HG03064 (cell line): ENCODE results near the gene RASGEF1C.
"Not testable (repeated sequence)": the region's sequence is repeated elsewhere in the genome, so short reads cannot be mapped to it uniquely, and the experiment has no call there.

Experiments
- ATAC-seq: cut with Tn5 transposase; IDR thresholded peaks from one replicate; pipeline ENCODE4 v1.9.1; 2021; ENCODE audit warnings: low read depth; ENCODE audit not compliant: unreplicated experiment

RASGEF1C gene

GRCh38 chr5:180212363-180213255 is 3.6 kb upstream of the RASGEF1C start:
- ATAC-seq: no peak

- ATAC-seq: no peak
These were observed 2.7 kb upstream of the RASGEF1C start for GRCh38 chr5:180211761-180212035.

- ATAC-seq: no peak
These were observed 2.1 kb upstream of the RASGEF1C start for GRCh38 chr5:180210961-180211760.

- not testable (repeated sequence) for ATAC-seq
These were observed 1.1 kb upstream of the RASGEF1C start for GRCh38 chr5:180210077-180210476.

- no peak for ATAC-seq
These were observed 453 bp downstream of the RASGEF1C start for GRCh38 chr5:180208435-180209081.

- no peak for ATAC-seq
These were observed 975 bp downstream of the RASGEF1C start for GRCh38 chr5:180208038-180208434.

GRCh38 chr5:180207593-180207992 is 1.4 kb downstream of the RASGEF1C start:
- no peak for ATAC-seq

GRCh38 chr5:180206993-180207392 is 2.0 kb downstream of the RASGEF1C start:
- ATAC-seq: no peak

GRCh38 chr5:180205916-180206315 is 3.1 kb downstream of the RASGEF1C start:
- no peak for ATAC-seq

- no peak for ATAC-seq
These were observed 4.7 kb downstream of the RASGEF1C start for GRCh38 chr5:180204276-180204819.

GRCh38 chr5:180202939-180203573 is 6.0 kb downstream of the RASGEF1C start:
- no peak for ATAC-seq

GRCh38 chr5:180201051-180201987 is 7.7 kb downstream of the RASGEF1C start:
- ATAC-seq: no peak

- ATAC-seq: no peak
These were observed 9.6 kb downstream of the RASGEF1C start for GRCh38 chr5:180199390-180199789.

- ATAC-seq: no peak
These were observed 10.8 kb downstream of the RASGEF1C start for GRCh38 chr5:180198208-180198607.

GRCh38 chr5:180197016-180197702 is 11.9 kb downstream of the RASGEF1C start:
- ATAC-seq: no peak

- no peak for ATAC-seq
These were observed 14.3 kb downstream of the RASGEF1C start for GRCh38 chr5:180194410-180195345.

- no peak for ATAC-seq
These were observed 15.1 kb downstream of the RASGEF1C start for GRCh38 chr5:180193749-180194375.
